Endothelial cell of hepatic sinusoid (primary cell): Measurements from ENCODE around the gene KIF1A.

Experiments
- in situ Hi-C: cut with HindIII; loops from 2 replicates; pipeline ENCODE4 v1.10.0; 2017; ENCODE audit warnings: low sequenced_read_pairs

Gene KIF1A

DNA sequence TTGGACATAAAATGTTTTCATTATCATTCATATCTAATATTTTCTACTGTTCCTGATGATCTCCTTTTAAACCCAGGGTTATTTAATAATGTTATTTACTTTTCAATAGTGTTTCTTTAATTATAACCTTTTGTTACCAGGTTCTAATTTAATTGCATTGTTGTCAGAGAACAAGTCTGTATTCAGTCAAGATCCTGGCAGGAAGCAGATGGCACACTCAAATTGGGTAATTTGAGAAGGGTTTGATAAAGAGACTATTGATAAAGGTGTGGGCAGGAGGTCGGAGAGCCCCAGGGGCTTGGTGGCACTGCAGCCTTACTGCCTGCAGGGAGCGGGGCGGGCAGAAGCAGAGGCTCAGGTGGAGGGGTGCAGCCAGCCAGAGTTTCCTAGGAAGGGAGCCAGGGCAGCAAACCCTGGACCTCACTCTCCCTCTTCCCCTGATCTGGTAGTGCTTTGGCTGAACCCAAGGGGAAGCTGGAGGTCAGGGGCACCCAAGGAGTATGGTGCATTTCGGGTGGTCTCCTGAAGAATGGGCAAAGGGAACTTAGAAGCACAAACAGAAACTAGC, 2.3 kb upstream of the KIF1A start:
- in situ Hi-C loops = loop anchor here (10.0 kb wide), 1 partner anchor 62 kb away; no protein-coding TSS in a partner anchor

DNA sequence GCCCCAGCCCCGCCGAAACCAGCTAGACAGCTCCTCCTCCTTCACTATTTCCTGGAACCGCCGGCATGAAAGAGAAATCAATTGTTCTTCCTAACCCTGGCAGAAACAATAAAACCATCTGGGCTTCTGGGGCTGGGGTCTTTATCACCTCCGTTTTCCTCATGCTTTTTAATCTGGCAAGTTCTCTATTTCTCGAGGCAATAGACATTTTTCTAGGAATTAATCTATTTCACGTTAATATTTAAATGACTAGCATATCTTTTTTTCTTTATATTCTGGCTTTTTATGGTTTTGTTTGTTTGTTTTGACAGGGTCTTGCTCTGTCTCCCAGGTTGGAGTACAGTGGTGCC, 1.4 kb upstream of the KIF1A start:
- in situ Hi-C loops = loop anchor here (10.0 kb wide), 1 partner anchor 63 kb away; no protein-coding TSS in a partner anchor

DNA sequence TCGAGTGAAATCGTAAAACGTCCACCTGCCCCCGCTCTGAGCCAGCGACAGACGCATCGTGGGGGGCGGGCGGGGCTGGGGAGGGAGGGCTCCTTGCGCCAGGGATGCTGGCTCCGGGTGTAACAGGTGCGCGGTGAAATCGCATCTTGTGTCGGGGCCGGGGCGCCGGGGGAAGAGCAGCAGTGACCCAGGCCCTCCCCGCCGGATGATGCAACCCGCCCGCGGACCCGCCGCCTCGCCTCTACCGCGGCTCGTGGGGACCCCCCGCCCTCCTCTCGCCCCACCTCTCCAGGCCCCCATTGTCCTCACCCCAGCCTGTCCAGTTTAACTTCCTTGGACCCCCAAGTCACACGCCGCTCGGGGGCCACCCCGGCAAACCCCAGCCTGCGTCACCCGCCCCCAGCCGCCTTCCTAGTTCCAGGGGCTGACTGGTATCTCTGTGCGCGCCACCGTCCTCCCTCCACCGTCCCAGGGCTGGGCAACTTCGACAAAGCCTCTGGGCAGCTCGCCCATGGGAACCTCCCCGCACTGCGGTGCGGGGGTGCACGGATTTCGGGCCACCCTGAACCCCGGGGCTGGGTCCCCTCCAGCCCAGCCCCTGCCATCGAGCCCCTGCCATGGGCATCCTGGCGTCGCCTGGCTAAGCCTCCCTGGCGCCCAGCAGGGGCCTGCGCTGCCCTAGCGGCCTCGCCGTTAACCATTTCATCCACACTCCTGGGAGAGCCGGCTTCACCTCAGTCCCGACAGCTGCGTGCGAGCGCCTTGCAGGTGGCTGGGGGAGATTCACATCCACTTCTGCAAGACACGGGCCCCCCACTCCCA, 799 bp upstream of the KIF1A start:
- in situ Hi-C loops = loop anchor here (10.0 kb wide), 1 partner anchor 64 kb away; no protein-coding TSS in a partner anchor

DNA sequence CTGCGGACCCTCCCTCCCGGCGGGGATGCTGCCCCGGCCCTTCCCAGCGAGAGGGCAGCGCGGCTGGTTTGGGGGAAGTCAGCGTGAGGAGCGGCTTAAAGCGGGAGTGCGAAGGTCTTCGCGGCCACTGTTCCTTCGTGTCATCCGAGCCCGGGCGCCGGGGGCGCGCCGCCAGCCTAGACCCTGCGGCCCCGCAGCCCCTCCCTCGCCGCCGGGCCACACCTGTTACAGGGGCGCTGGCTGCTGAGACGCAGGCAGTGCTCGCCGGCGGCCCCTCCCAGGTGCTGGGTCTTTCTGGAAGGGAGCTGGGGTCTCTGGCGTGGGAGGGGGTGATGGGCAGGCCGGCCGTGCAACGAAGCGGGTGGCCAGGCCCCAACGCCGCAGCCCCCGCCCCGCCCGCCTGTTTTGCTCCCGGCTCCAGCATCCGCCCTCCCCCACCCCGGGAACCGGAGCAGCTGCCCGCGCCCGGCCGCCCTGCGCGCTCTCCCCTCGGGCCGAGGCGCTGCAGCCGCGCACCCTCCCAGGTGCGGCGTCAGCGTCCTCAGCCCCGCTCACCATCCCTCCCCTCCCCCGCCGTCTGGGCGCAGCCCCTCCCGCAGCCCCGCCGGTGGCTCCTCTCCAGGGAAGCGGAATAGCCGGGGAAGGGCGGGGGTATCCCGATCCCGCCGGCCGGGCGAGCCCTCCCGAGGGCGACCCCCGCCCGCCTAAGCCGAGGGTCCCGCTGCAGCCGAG, 727 bp downstream of the KIF1A start:
- in situ Hi-C loops = no loop called here

DNA sequence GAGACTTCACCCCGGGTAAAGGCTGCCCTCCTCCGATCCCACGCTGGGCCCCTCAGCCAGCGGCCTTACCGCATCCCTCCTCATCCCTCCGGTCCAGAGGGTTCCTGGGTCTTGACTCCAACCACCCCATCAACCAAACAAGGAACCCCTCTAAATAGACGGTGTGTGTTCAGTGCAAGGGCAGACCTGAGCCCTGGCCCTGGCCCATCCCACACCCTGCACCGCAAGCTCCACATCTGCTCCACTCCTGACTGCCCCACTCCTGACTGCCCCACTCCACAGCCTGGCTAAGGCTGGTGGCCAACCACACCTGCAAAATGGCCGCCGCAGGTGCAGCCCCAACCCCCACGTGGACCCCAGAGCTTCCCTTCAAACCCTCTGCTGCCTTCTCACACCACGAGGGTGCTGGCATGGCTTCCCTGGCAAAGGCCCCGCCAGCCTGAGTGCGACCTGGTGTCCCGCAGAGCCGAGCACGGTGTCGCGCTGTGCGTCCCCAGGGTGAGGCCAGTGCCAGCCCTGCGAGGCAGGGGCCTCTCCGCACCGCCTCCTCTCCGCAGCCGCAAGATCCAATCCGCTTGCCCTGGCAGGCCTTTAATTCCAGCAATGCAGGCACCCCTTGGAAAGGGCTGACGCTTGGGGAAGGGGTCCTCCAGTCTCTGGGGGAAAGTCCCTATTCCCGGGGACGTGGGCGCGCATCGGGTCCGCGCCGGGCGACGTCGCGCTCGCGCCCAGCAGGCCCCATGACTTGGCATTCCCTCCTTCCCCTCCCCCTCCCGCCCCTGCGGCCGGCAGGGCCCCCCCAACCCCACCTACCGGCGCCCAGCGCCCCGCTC, 1.5 kb downstream of the KIF1A start:
- in situ Hi-C loops = no loop called here

DNA sequence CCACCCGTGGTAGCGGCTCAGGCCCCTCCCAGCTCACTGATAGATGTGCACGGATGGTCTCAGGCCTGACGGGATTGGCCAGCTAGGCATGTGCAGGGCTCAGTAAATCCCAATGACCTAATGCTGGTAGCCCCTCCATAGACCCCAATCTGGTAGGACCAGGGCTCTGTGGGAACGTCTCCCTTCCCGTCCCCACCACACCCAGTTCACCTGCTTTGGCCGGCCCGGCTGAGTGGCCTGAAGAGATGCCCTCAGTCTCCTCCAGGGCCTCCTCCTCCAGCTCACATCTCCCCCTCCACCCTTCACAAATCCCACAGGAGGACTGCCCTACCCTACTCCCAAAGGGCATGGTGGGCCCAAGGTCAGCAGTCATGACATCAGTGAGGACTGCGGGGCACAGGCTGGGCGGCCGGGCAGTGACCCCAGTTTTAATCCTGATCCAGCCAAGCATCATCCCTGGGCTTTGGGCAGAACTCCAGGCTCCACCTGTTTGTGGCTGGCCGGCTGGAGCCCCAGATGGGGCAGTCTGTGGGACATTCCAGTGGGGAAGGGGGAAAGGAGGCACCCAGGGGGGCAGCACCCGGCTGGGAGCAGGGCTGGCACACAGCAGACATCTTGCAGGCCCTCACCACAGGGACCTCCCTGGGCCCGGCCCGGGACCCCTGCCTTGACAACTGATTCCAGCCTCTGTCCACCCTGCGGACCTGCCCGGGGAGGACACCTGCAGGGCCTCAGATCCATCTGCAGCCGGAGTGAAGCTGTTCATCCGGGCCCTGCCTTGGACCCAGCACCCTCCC, 2.3 kb downstream of the KIF1A start:
- in situ Hi-C loops = no loop called here

DNA sequence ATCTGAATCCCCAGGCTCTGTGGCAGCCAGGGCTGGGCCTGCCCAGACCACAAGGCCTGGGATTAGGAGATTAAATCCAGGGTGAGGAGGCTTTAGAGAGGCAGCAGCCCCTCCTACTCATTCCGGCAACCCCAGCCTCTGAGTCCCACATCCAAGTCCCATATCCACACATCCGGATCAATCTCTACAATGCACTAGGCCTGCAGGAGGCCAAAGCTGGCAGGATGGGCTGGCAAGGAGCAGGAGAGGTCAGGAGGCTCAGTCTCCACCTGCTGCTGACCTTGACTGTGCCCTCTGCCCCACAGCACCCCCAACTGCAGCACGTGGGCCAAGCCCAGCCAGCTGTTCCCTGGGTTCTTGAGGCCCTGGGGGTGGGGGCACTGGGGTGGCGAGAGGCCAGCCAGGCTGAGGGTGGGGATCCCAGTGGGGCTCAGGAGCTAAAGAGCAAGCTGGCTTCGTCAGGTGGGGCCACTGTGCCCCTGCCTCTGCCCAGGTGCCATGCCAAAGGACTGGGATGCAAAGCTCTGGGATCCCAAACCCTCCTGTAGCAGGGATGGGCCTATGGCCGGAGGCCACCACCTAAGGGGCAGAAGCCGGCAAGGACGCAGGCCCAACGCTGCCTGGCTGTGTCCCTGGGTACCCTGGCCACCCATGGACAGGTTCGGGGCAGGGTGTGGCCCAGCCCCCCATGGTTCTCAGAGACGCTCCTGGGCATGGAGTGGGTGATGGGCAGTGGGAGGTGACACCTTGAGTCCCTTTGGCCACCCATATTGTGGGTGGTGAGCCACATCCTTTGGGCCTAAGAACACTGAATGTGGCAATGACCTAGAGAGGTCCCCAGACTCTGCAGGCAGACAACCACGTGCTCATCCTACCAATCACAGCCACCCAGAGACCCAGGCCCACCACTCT, 3.2 kb downstream of the KIF1A start:
- in situ Hi-C loops = no loop called here

DNA sequence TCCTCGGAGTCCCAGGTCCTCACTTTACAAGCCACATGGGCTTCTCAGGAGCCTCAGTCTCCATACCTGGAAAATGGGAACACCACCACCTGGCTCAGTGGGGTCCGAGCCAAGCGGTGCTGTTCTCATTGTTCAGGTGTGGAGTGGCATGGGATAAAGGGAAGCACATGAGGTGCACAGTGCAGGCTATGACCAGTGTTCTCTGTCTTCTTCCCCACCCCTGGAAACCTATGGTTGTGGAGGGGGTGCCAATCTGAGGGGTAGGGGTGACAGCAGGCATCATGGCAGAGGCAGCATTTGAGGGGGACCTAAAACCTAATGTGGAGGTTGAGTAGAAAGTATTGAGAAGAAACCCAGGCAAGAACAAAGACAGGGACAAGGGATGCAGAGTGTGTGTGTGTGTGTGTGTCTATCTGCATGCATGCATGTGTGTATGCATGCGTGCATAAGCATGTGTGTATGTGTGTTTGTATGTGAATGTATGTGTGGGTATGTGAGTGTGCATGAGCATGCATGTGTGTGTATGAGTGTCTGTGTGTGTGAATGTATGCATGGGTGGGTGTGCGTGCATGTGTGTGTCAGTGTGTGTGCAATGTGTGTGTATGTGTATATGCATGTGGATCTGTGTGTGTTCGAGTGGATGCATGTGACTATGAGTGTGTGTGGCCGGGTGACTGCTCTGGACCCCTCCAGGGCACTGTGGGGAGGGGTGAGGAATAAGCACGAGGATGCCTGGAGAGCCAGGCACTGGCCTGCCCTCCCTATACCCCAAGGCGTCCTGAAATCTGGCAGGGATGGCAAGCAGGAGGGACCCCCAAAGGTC, 4.0 kb downstream of the KIF1A start:
- in situ Hi-C loops = no loop called here

DNA sequence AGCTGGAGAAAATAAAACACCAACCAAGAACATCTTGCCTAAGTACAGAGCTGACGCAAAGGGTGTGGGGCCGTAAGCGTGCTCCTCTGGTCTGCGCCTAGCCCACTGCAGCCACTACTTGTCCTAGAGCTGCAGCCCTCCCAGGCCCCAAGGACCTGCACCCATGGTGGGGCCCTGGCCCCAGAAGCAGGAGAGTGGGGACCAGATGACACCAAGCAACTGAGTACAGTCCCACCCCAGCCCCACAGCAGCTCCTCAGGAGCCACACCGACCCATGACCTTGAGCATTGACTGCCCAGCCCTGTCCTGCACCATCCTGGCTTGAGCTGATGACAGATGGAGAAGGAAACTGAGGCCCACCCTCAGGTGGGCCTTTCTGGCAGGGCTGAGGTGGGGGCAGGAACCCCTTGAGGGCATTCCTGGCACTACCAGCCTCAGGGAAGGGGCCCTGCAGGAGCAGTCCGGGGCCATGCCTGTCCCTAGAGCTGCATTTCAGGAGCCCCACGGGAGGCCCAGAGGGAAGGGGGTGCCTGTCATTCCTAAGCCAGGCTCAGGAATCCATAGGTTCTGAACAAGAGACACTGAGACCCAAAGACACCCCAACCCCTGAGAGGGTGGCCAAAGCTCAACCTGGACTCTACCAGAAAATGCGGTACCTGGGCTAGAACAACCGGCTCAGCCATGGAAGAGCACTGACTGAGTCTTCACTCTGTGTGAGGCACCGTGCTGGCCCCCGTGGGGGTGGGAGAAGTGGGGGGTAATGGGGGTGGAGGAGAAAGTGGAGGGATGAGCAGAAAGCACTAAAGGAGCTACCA, 4.9 kb downstream of the KIF1A start:
- in situ Hi-C loops = no loop called here

DNA sequence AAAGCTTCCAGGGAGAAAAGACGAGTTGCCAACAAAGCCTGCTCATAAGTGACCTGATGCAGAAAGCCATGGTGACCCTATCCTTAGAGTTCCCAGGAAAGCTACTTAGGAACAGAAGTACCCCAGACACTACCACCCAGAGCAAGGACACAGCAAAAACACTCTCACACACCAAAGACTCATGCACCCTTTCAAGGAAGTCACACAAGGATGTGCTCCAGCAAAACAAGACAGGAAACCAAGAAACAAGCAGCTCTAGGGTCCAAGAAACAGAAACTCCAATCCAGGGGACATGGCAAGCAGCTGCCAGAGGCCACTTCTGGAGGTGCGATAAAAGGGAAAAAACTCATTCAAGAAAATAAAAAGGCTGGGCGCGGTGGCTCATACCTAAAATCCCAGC, 5.7 kb downstream of the KIF1A start:
- in situ Hi-C loops = no loop called here

DNA sequence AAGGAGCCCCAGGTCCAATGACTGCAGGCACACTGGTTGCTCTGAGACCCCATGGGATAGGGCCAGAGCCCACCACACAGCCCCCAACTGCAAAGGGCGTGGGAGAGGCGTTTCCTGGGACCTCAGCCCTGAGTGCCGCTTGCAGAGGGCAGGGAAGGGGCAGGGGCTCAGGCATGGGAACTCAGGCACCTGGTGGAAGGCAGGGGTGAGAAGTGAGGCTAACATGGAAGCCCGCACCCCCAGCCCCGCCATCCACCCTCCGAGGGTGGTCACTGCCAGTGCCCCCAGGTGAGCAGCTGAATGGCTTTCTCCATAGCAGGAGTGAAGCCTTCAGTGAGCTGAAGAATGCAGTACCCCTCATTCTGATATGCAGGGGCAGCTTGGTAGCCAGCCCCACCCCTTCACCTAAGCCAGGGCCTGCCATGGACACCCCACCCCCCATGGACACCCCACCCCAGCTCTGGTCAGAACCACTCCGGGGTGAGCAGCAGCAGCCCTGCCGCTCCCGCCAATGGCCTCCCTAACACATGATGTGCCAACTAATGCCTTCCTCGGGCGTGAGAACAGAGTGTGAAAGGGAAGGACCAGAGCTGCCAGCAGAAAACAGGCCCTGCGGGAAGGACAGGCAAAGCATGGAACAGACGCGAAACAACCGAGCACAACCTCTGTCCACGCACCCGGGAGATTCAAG, 6.6 kb downstream of the KIF1A start:
- in situ Hi-C loops = no loop called here

DNA sequence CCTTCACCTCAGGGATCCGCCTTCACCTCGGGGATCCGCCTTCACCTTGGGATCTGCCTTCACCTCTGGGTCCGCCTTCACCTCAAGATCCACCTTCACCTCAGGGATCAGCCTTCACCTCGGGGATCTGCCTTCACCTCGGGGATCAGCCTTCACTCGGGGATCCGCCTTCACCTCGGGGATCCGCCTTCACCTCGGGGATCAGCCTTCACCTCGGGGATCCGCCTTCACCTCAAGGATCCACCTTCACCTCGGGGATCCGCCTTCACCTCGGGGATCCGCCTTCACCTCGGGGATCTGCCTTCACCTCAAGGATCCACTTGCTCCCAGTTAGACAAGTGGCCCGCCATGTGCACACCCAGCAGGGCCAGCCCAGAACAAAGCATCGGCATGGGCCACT, 7.3 kb downstream of the KIF1A start:
- in situ Hi-C loops = no loop called here

DNA sequence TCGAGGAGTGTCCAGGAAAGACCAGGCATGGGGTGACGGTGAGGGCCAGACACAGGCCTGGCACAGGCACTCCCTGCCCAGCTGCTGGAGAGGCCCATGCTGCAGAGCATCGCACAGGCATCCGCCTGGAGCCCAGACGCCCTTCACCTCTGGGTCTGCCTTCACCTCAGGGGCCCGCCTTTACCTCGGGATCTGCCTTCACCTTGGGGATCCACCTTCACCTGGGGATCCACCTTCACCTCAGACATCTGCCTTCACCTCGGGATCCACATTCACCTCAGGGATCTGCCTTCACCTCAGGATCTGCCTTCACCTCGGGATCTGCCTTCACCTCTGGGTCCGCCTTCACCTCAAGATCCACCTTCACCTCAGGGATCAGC, 7.7 kb downstream of the KIF1A start:
- in situ Hi-C loops = no loop called here

DNA sequence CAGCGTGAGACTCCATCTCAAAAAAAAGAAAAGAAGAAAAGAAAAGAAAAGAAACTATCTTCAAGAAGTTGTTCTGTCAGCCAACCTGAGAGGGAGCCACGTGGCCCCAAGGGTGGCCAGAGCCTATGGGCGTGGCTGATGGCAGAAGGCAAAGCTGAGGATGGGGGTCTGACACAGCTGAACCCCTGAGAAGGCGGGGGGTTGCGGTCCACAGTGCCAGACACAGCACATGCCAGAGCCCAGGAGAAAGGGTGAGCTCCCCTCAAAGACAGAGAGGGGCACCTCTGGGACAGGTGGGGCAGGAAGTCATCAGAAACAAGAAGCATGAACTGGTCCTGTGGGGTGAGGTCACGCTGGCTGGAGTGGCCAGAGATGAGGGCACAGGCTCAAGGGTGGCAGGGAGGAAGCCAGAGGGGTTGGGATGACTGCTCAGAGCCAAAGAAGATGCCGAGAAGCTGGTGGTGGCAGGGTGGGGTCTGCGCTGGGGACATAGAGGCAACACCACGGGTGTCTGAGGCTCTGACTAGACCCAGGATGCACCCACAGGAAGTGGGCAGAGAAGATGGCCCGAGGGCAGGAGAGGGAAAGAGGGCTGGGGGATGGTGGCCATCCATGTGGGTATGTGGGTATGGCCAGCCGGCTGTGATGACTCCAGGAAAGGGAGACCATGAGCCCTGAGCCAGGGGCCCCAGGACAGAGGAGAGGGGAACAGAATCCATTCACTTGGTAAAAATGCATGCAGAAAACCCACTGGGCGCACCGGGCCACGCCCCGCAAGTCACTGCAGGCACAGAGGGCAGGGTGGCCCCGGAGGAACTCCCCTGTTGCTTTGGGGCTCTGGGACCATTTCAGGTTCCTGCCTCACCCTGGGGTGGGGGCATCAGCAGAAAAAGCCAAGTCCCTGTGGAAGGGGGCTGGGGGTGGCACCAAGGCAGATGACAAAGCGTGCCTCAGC, 8.4 kb downstream of the KIF1A start:
- in situ Hi-C loops = no loop called here

DNA sequence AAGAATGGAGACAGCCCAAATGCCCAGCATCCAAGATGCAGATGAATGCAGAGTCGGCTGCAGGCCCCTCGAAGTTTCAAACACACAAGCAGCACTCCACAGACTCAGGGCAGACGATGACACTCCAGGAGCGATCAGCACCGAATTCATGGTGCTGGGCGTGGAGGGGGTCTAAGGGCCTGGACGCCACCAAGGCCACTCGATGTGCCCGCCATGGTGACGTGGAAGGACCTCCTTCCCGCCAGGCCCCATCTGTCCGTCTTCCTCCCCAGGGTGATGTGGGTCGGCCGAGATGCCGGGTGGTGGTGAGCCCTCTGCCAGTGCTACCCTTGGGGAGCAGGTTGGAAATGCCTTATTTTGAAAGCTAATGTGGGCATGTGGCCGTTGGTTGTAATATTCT, 9.4 kb downstream of the KIF1A start:
- in situ Hi-C loops = no loop called here

DNA sequence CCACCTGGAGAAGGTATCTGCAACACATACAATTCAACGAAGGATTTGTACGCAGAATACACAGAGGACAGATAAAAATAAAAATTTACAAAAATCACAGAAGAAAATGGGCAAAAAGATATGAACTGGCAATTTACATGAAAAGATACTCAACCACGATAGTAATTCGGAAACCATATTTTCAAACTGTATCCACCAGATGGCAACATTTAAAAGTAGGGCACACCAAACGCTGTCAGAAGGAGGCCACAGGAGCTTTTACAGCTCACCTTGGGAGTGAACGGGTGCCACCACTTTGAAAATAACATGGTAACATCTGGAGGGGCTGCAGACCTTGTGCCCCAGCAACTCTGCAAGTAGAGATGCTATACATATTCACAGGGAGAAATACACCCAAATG, 9.8 kb downstream of the KIF1A start:
- in situ Hi-C loops = no loop called here
